ENCODE data around the gene PFKM. TPM values are rescaled to one million over a fixed set of nuclear protein-coding genes. Genes with fewer than 3 reads are reported as not detected.

Gene PFKM
- total and polyA plus RNA-seq, 9 of the 15 experiments (the other 6 are each of a cell fraction or from before 2014, with no cell fraction given) = 16.5 to 39.9 (median 31.7) TPM

GRCh38 chr12:48156652-48157017 is 37.5 kb downstream of the PFKM start:
- in situ Hi-C loops (cut with MboI) (no loop called here), intact Hi-C loops (cut with micrococcal nuclease) (loop anchor here (1.0 kb wide), 1 partner anchor 50 kb away; the partner anchor contains the start of gene SENP1)
- DNase-seq (ENCODE audit: extremely low read depth in 1 of 4, low spot score in 3 of 4) (no peak), FAIRE-seq (no peak), ATAC-seq (no peak)
- Histone ChIP-seq H3K9me3 (replicated peaks; ENCODE audit: control insufficient read depth, insufficient read depth, low read depth, low read length) (no peaks in the 10 kb centered on the region), H3K9ac (ENCODE audit: insufficient read depth in 1 of 2, low read depth in 2 of 2, low read length in 2 of 2) (peak overlapping the region; percentile 76 to 92), H3K36me3 (ENCODE audit: control insufficient read depth, insufficient read depth, low read length) (peaks cover 10% of the 10 kb centered on the region; the same call in 2 of the 3 replicates), H4K20me1 (replicated peaks; ENCODE audit: control insufficient read depth, insufficient read depth, low read length) (no peaks in the 10 kb centered on the region), H3K27me3 (ENCODE audit: control insufficient read depth in 2 of 2, insufficient read depth in 2 of 2, low read length in 2 of 2) (no peaks in the 10 kb centered on the region), H3K79me2 (ENCODE audit: control insufficient read depth, insufficient read depth, low read length) (peaks cover 13% of the 10 kb centered on the region; the same call in 2 of the 3 replicates), H3K4me2 (ENCODE audit: insufficient read depth, low read length) (peak overlapping the region; percentile 98), H3K27ac (ENCODE audit: extremely low read depth, low read depth, low read length) (peak overlapping the region; percentile 80), H3K9me1 (ENCODE audit: control insufficient read depth, insufficient read depth, low read length) (no peaks in the 10 kb centered on the region), H2AFZ (ENCODE audit: low read depth, low read length) (peak overlapping the region; percentile 99), H3K4me3 (peak overlapping the region; percentile 72), H3K4me1 (replicated peaks in 1 of 2; ENCODE audit: control insufficient read depth in 2 of 2, insufficient read depth in 2 of 2, low read length in 2 of 2) (peaks cover 4 to 19% of the 10 kb centered on the region in 2 experiments)
- no TSS peak for BruUV-seq (replicated peaks)
- 10% methylated on average over 8 of the region's 8 CpGs for WGBS (ENCODE audit: insufficient coverage, low coverage, missing lambda C conversion rate)
- CTCF ChIA-PET (ENCODE audit: low intra/inter-chr PET ratio) = interaction anchor here (0.6 kb wide), 1 partner anchor 72 kb away, joined by 4 read pairs; no protein-coding TSS in a partner anchor
- POLR2A ChIA-PET = interaction anchor here (0.6 to 3.4 kb wide), 8 partner anchors 9 to 168 kb away, joined by 3 to 15 read pairs (median 4); no protein-coding TSS in a partner anchor
- TF ChIP-seq PYGO2 (tag; IDR thresholded peaks at IDR 0.05) = no peak

GRCh38 chr12:48157018-48157888 is 38.1 kb downstream of the PFKM start, which contains the start of gene ASB8:
ASB8 (minus strand) TSS chr12:48157515; CDS start chr12:48153496, 4,019 bp downstream.
- peaks cover 9% of the 10 kb centered on the region; the same call in 2 of the 3 replicates for H3K36me3 ChIP-seq (ENCODE audit: control insufficient read depth, insufficient read depth, low read length)
- DNase-seq (ENCODE audit: extremely low read depth in 1 of 4, low spot score in 3 of 4) = peak; percentile 97 to 99 (median 98)
- H3K79me2 ChIP-seq (ENCODE audit: control insufficient read depth, insufficient read depth, low read length) = peaks cover 13% of the 10 kb centered on the region; the same call in 2 of the 3 replicates
- under 1% methylated on average over 42 of the region's 56 CpGs for WGBS (ENCODE audit: insufficient coverage, low coverage, missing lambda C conversion rate)
- no peaks in the 10 kb centered on the region for H3K9me1 ChIP-seq (ENCODE audit: control insufficient read depth, insufficient read depth, low read length)
- intact Hi-C loops (cut with micrococcal nuclease) (loop anchor here (1.0 kb wide), 1 partner anchor 51 kb away; the partner anchor contains the start of gene SENP1), in situ Hi-C loops (cut with MboI) (no loop called here)
- FAIRE-seq = peak; percentile 97
- H3K4me2 ChIP-seq (ENCODE audit: insufficient read depth, low read length) = peak within 1 kb of the TSS; percentile 98
- ATAC-seq = peak; percentile 95
- H3K4me3 ChIP-seq = peak within 1 kb of the TSS; percentile 72
- peak within 1 kb of the TSS; percentile 80 for H3K27ac ChIP-seq (ENCODE audit: extremely low read depth, low read depth, low read length)
- H4K20me1 ChIP-seq (replicated peaks; ENCODE audit: control insufficient read depth, insufficient read depth, low read length) = no peaks in the 10 kb centered on the region
- H3K27me3 ChIP-seq (ENCODE audit: control insufficient read depth in 2 of 2, insufficient read depth in 2 of 2, low read length in 2 of 2) = no peaks in the 10 kb centered on the region
- ChIA-PET POLR2A (interaction anchor here (0.6 to 3.4 kb wide), 12 partner anchors 9 to 252 kb away, joined by 3 to 15 read pairs (median 4); no protein-coding TSS in a partner anchor), CTCF (ENCODE audit: low intra/inter-chr PET ratio) (interaction anchor here (0.6 kb wide), 2 partner anchors 73 to 400 kb away, joined by 3 to 4 read pairs; no protein-coding TSS in a partner anchor)
- BruUV-seq (replicated peaks) = TSS peak; percentile 64
- H2AFZ ChIP-seq (ENCODE audit: low read depth, low read length) = peak within 1 kb of the TSS; percentile 99
- H3K4me1 ChIP-seq (replicated peaks in 1 of 2; ENCODE audit: control insufficient read depth in 2 of 2, insufficient read depth in 2 of 2, low read length in 2 of 2) = peaks cover 4 to 15% of the 10 kb centered on the region in 2 experiments
- peak within 1 kb of the TSS; percentile 76 to 92 for H3K9ac ChIP-seq (ENCODE audit: insufficient read depth in 1 of 2, low read depth in 2 of 2, low read length in 2 of 2)
- H3K9me3 ChIP-seq (replicated peaks; ENCODE audit: control insufficient read depth, insufficient read depth, low read depth, low read length) = no peaks in the 10 kb centered on the region
- TF ChIP-seq ATF6 (CRISPR knock-in tag; IDR thresholded peaks at IDR 0.05) (no peak), ZFPM2 (CRISPR knock-in tag; IDR thresholded peaks at IDR 0.05) (no peak), CREBBP (IDR thresholded peaks at IDR 0.05; ENCODE audit: low read depth, low read length) (no peak), CHAMP1 (IDR thresholded peaks at IDR 0.05) (no peak), NELFE (IDR thresholded peaks at IDR 0.05; ENCODE audit: insufficient read depth, insufficient read length) (no peak), E2F5 (CRISPR knock-in tag; IDR thresholded peaks at IDR 0.05) (no peak)
